NCI-H446 (cell line): Measurements from ENCODE around the gene HBQ1.
"Not testable (repeated sequence)": the region's sequence is repeated elsewhere in the genome, so short reads cannot be mapped to it uniquely, and the experiment has no call there.

Experiments
- DNase-seq, 2 experiments: peaks; one replicate each; lab custom pipeline; 2025; lab: John Stamatoyannopoulos, UW

The HBQ1 gene

GRCh38 chr16:180101-180675 lies at the start of gene HBQ1:
Gene HBQ1, plus strand, starts transcription at chr16:180459. Its CDS starts 28 bp downstream, at chr16:180487.
- DNase-seq: peak in 1 of 2 experiments; percentile 66

- no peak for DNase-seq
These were observed 49.6 kb upstream of the HBQ1 start for GRCh38 chr16:130533-131173.

- no peak for DNase-seq
These were observed 48.1 kb upstream of the HBQ1 start for GRCh38 chr16:132120-132519.

- DNase-seq: no peak
These were observed 46.5 kb upstream of the HBQ1 start for GRCh38 chr16:133716-134115.

- no peak for DNase-seq
These were observed 42.2 kb upstream of the HBQ1 start for GRCh38 chr16:138049-138417.

GRCh38 chr16:140175-140857 lies 39.9 kb upstream of the HBQ1 start:
- DNase-seq: no peak

GRCh38 chr16:142405-142967 lies 37.8 kb upstream of the HBQ1 start:
- DNase-seq: no peak

- DNase-seq: no peak
These were observed 37.2 kb upstream of the HBQ1 start for GRCh38 chr16:143047-143446.

- DNase-seq: no peak
These were observed 36.8 kb upstream of the HBQ1 start for GRCh38 chr16:143456-143855.

- DNase-seq: no peak
These were observed 35.4 kb upstream of the HBQ1 start for GRCh38 chr16:144797-145252.

- no peak for DNase-seq
These were observed 33.6 kb upstream of the HBQ1 start for GRCh38 chr16:146646-147045.

GRCh38 chr16:149024-149660 lies 31.1 kb upstream of the HBQ1 start:
- no peak for DNase-seq

GRCh38 chr16:152141-153128 lies 27.8 kb upstream of the HBQ1 start, which contains the start of gene HBZ:
Gene HBZ, plus strand, starts transcription at chr16:152644. Its CDS starts 266 bp downstream, at chr16:152910.
- no peak for DNase-seq

- not testable (repeated sequence) for DNase-seq
These were observed 27.1 kb upstream of the HBQ1 start for GRCh38 chr16:153129-153521.

- DNase-seq: not testable (repeated sequence)
These were observed 26.6 kb upstream of the HBQ1 start for GRCh38 chr16:153550-154216.

GRCh38 chr16:154217-155030 lies 25.8 kb upstream of the HBQ1 start:
- peak in 1 of 2 experiments; percentile 19 for DNase-seq

GRCh38 chr16:155031-155398 lies 25.2 kb upstream of the HBQ1 start:
- no peak for DNase-seq

- DNase-seq: no peak
These were observed 21.0 kb upstream of the HBQ1 start for GRCh38 chr16:159136-159849.

- not testable (repeated sequence) for DNase-seq
These were observed 20.0 kb upstream of the HBQ1 start for GRCh38 chr16:160242-160641.
